Esophagus muscularis mucosa (tissue), 4 donors: Measurements from ENCODE around the gene CLCA1. TPM values are rescaled to one million over a fixed set of nuclear protein-coding genes. Genes with fewer than 3 reads are reported as not detected.

Experiments
- DNase-seq: peaks from one replicate; pipeline ENCODE4 v3.0.0-alpha.2; 2017; ENCODE audit errors: extremely low spot score
- H3K27ac ChIP-seq, 4 donors: fragments of 200-600 bp; sonication (generic); replicated peaks in 1 of 4; 1 replicate in 3 of 4; 2 replicates in 1 of 4; pipeline ENCODE4 v1.5.1; 2016 to 2019; ENCODE audit warnings: mild to moderate bottlenecking in 1 of 4
- H3K27me3 ChIP-seq, 4 donors: fragments of 200-600 bp; sonication (generic); one replicate each; pipeline versions ENCODE4 v1.5.1 to v1.6.0; 2016 to 2019
- H3K36me3 ChIP-seq, 4 donors: fragments of 200-600 bp; sonication (generic); one replicate each; pipeline ENCODE4 v1.5.1; 2016 to 2019
- H3K4me1 ChIP-seq, 4 donors: fragments of 200-600 bp; sonication (generic); one replicate each; pipeline ENCODE4 v1.5.1; 2016 to 2019
- H3K4me3 ChIP-seq, 4 donors: fragments of 200-600 bp; sonication (generic); 1 replicate in 2 of 4; 2 replicates in 2 of 4; pipeline ENCODE4 v1.5.1; 2016 to 2019; ENCODE audit warnings: mild to moderate bottlenecking in 4 of 4, moderate library complexity in 1 of 4
- H3K9me3 ChIP-seq, 4 donors: fragments of 200-600 bp; sonication (generic); 1 replicate in 3 of 4; 2 replicates in 1 of 4; pipeline ENCODE4 v1.5.1; 2016 to 2019
- CTCF ChIP-seq, 3 experiments: fragments of 200-600 bp in 2 of 3; fragments of 450-650 bp in 1 of 3; sonication (generic) in 2 of 3; IDR thresholded peaks; one replicate each; pipeline ENCODE4 v1.5.1; 2017 to 2019; ENCODE audit warnings: antibody characterized with exemption in 3 of 3, mild to moderate bottlenecking in 2 of 3, moderate library complexity in 1 of 3
- EP300 ChIP-seq: sonication (generic); formaldehyde crosslinking; IDR thresholded peaks from one replicate; pipeline ENCODE4 v1.6.1; 2017; ENCODE audit warnings: antibody characterized with exemption
- POLR2A ChIP-seq: fragments of 450-650 bp; IDR thresholded peaks from one replicate; pipeline ENCODE4 v1.6.1; 2017; ENCODE audit warnings: antibody characterized with exemption, moderate library complexity, mild to moderate bottlenecking, low read depth
- POLR2AphosphoS5 ChIP-seq, 2 donors: sonication (generic); formaldehyde crosslinking; IDR thresholded peaks; one replicate each; pipeline ENCODE4 v1.6.1; 2017; ENCODE audit warnings: antibody characterized with exemption in 2 of 2
- WGBS: methylation state at CpG from one replicate; pipeline ENCODE4 v1.1.5; 2018; 5-methylcytosine and 5-hydroxymethylcytosine counted together
- intact Hi-C: fragments of 100-400 bp; cut with DNase I; formaldehyde crosslinking; loops from one replicate; pipeline ENCODE4 v1.15.1; 2023
- total RNA-seq, 4 donors: library from RNA; depleted of rRNA; stranded (reverse); fragments of >200 nt; gene quantifications; one replicate each; pipeline versions ENCODE4 v1.1.0 to v1.2.1, GENCODE V29; 2016

The CLCA1 gene
- total RNA-seq, 4 donors from 2014 or later, result 0.11 TPM; not detected in 3

- intact Hi-C loops, result no loop called here
Measured at GRCh38 chr1:86447198-86447790, 21.4 kb upstream of the CLCA1 start.

GRCh38 chr1:86448670-86449069 is 20.1 kb upstream of the CLCA1 start:
- no peak for DNase-seq
- 89% methylated on average over 1 of the region's 1 CpG for WGBS
- Histone ChIP-seq H3K4me3 (no peak overlapping the region), H3K9me3 (no peaks in the 10 kb centered on the region), H3K4me1 (no peaks in the 10 kb centered on the region), H3K36me3 (no peaks in the 10 kb centered on the region), H3K27ac (no peak overlapping the region), H3K27me3 (no peaks in the 10 kb centered on the region)
- intact Hi-C loops, result no loop called here
- no peak for TF ChIP-seq CTCF (IDR thresholded peaks at IDR 0.05)
- no peak for TF ChIP-seq POLR2A
- no peak for TF ChIP-seq EP300
- TF ChIP-seq POLR2AphosphoS5 (IDR thresholded peaks at IDR 0.05), result no peak

More at GRCh38 chr1:86447198-86447790, 21.4 kb upstream of the CLCA1 start:
- no peaks in the 10 kb centered on the region for H3K36me3 ChIP-seq
- H3K27ac ChIP-seq, result no peak overlapping the region
- TF ChIP-seq CTCF (IDR thresholded peaks at IDR 0.05) (no peak), POLR2AphosphoS5 (IDR thresholded peaks at IDR 0.05) (no peak), POLR2A (no peak), EP300 (no peak)
- no peaks in the 10 kb centered on the region for H3K27me3 ChIP-seq
- 84% methylated on average over 4 of the region's 4 CpGs for WGBS
- no peak overlapping the region for H3K4me3 ChIP-seq
- no peaks in the 10 kb centered on the region for H3K9me3 ChIP-seq
- no peak for DNase-seq
- H3K4me1 ChIP-seq, result no peaks in the 10 kb centered on the region

GRCh38 chr1:86449103-86449502 is 19.6 kb upstream of the CLCA1 start:
- Histone ChIP-seq H3K9me3 (no peaks in the 10 kb centered on the region), H3K27me3 (no peaks in the 10 kb centered on the region), H3K4me3 (no peak overlapping the region), H3K27ac (no peak overlapping the region), H3K36me3 (no peaks in the 10 kb centered on the region), H3K4me1 (no peaks in the 10 kb centered on the region)
- TF ChIP-seq CTCF (IDR thresholded peaks at IDR 0.05), result no peak
- no peak for TF ChIP-seq EP300
- no peak for TF ChIP-seq POLR2A
- no peak for TF ChIP-seq POLR2AphosphoS5 (IDR thresholded peaks at IDR 0.05)
- no peak for DNase-seq
- intact Hi-C loops, result no loop called here
- 98% methylated on average over 1 of the region's 1 CpG for WGBS

GRCh38 chr1:86450847-86451246 is 17.9 kb upstream of the CLCA1 start:
- intact Hi-C loops, result no loop called here

More at GRCh38 chr1:86450847-86451246, 17.9 kb upstream of the CLCA1 start:
- TF ChIP-seq POLR2A (no peak), CTCF (IDR thresholded peaks at IDR 0.05) (no peak), POLR2AphosphoS5 (IDR thresholded peaks at IDR 0.05) (no peak), EP300 (no peak)
- Histone ChIP-seq H3K36me3 (no peaks in the 10 kb centered on the region), H3K27ac (no peak overlapping the region), H3K27me3 (no peaks in the 10 kb centered on the region), H3K9me3 (no peaks in the 10 kb centered on the region), H3K4me1 (no peaks in the 10 kb centered on the region), H3K4me3 (no peak overlapping the region)
- 61% methylated on average over 3 of the region's 3 CpGs for WGBS
- DNase-seq, result no peak
